HG02610 (cell line): Measurements from ENCODE around the gene ZGPAT.

Experiments
- ATAC-seq: cut with Tn5 transposase; IDR thresholded peaks from one replicate; pipeline ENCODE4 v1.9.1; 2021; ENCODE audit warnings: mild to moderate bottlenecking, moderate library complexity; ENCODE audit not compliant: unreplicated experiment

ZGPAT gene

DNA sequence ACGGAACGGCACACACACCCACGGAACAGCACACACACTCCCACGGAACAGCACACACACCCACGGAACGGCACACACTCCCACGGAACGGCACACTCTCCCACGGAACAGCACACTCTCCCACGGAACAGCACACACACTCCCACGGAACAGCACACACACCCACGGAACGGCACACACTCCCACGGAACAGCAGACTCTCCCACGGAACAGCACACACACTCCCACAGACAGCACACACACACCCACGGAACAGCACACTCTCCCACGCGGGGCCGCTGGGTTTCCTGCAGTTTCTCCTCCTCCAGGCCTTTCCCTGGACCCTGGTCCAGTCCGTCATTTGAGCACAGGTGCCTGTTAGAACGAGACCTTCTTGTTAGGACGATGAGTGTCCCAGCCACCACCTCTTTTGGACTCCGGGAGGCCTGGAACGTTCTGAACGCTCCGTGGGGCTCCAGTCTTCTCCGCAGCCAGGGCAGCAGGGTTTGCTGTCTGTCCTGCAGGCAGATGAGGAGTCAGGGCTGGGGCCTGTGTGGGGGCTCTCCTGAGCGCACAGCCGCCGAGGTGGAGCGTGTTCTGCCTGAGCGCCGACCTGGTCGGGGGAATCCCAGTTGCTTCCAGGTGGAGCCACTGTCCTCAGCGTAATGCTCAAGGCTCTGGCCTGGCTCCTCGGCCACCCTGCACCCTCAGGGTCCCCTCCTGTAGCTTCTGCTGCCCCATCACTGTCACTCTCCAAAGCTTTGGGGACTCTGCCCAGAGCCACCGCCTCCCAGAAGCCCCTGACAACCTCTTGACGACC is 29.0 kb upstream of the ZGPAT start:
- ATAC-seq, result no peak

DNA sequence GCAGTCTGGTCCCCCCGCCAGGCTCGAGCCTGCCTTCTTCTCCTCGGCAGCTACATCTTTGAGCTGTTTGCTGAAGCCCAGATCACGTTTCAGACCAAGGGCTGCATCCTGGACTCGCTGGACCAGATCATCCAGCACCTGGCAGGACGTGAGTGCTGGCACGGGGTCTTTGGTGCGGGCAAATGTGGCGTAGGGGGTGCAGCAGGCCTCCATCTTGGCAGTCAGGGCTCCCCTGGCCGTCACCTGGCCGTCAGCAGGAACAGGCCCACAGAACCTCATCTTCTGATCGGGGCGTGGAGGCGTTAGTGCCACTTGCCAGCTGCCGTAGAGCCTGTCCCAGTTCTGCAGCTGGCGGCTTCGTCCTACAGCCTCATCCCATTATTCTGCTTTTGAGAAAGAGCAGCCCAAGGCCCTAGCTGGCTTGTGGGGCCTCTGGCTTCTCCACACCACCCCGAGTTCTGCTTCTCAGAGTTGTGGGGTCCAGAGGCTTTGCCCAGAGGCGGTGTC is 28.0 kb upstream of the ZGPAT start:
- no peak for ATAC-seq

DNA sequence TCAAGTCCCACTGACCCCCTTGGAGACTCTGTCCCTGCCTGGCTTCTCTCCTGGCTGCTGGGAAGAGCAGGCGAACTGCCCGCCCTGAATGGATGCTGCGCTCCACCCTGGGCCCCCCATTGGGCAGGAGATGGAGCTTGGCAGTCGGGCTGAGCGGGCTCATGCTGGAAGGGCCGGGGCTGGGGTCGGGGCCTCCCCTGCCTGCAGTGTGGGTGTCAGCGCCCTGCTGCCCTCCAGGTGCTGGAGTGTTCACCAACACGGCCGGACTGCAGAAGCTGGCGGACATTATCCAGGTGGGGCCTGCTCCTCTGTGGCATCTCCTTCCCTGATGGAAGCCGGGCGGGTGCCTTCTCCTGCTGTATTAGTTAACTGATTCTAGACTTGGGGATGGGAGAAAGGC is 27.4 kb upstream of the ZGPAT start:
- no peak for ATAC-seq

DNA sequence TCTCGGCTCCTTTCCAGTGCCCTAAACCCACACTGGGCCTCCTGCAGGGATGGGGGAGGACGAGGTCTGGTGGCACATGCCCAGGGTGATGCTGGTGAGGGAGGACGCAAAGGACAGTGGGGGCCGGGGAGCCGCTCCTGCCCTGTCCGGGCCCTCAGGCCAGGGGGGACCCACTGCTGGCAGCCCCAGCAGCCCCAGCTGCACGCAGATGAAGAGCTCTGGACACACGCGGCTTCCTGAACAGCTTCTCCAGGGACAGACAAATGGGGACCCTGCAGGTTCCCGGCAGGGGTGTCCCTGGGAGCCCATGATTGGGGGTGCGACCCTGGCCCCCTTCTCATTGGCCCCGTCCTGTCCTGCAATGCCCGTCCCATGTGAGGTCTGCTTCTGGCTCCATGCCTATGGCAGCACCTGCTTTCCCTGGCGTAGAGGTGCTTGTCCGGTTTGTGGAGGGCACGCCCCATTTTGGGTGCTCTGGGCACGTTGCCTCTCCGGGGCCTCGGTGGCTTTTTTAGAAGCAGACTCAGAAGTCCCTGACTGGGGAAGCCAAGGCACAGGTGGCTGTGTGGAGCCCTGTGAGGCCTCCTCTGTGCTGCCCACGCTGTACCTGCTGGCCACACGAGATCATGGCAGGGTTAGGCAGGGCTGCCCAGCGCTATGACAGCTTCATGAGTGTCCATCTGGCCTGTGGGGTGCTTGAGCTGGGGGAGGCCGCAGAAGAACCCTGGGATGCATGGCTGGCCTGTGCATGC is 26.8 kb upstream of the ZGPAT start:
- ATAC-seq, result no peak

DNA sequence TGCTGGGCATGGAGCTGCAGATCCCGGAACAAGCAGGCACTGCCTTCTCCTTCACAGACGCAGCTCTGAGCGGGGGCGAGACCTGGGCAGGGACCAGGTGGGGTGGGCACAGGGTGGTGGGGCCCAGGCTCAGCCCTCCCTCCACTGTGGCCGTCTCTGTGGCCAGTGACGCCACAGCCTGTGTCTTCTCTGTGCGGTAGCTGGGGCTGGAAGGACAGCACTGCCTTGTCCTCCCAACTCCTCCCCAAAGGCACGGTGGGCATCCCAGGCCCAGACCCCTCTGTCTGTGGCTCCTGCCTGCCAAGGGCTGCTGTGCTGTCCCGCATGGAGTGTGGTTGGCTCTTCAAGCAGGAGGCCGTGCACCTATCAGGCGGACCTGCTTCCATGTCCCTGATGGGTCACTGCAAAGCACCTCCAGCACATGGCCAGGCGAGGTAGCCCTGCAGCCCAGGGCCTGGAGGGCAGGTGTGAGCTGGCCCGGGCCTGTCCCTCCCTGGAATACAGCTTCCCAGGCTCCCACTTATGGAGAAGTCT is 26.2 kb upstream of the ZGPAT start:
- no peak for ATAC-seq

DNA sequence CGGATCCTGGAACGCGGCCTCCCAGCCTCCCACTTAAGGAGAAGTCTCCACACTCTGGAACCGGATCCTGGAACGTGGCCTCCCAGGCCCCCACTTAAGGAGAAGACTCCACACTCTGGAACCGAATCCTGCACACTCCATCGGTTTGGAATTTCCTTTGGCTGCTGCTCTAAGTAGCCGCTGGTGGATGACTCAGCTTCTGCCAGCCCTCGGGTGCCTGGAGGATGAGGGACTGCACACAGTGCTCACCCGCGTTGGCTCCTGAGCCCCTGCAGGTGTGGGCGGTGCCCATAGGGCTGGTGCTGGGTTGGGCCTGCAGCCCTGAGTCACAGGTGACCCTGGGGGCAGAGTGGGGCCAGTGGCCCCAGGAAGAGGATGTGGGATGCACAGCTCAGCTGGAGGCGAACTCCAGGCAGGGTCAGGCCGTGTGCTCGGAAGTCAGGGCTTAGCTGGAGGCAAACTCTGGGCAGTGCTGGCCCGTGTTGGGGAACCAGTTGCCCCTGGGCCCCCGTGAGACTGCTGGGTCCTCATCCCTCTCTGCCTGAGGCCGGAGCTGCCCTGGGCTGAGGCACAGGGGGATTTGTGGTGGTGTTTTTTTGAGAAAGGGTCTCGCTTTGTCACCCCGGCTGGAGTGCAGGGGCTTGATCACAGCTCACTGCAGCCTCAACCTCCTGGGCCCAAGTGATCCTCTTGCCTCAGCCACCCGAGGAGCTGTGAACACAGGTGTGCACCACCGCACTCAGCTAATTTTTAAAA is 25.3 kb upstream of the ZGPAT start:
- no peak for ATAC-seq

DNA sequence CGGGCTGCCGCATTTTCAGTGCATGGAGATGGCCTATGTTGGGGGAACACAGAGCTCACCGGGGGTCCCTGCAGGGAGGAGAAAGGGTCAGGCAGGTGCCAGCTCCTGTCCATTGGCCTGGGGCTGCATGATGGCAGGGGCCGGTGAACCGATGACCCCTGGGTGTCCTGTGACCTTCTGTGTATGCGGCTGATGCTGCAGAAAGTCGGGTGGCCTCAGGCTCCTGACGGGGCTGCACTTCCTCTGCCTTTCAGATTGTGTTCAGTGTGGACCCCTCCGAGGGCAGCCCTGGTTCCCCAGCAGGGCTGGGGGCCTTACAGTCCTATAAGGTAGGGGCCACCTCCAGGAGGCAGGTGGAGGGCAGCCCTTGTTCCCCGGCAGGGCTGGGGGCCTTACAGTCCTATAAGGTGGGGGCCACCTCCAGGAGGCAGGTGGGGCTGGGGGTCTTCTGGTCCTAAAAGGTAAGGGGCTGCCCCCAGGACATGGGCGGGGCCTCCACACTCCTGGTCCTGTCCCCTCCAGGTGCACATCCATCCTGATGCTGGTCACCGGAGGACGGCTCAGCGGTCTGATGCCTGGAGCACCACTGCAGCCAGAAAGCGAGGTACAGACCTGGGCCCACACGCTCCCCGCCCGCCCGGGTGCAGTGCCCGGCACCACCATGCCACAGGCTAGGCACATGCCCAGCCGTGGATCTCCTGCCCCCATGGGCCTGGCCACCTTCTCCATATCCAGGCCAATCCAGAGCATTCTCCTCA is 22.4 kb upstream of the ZGPAT start:
- ATAC-seq, result no peak

DNA sequence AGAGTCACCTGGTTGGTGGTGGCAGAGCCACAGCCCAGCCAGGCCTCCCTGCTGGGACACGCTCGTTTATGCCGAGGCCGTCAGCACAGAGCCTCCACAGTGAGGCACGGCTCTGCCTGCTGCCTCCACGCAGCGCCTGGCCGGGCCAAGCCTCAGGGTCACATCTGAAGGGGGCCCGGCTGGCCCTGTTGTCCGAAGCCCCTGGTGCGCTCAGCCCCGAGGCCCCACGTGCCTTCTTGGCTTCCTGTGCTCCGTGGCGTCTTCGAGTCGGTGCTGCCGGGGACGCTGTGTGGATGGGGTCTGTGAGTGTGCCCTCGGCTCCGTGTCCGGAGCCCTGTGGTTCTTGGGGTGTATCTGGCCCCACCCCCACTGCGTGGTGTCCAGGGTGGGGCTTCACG is 21.7 kb upstream of the ZGPAT start:
- ATAC-seq, result no peak

DNA sequence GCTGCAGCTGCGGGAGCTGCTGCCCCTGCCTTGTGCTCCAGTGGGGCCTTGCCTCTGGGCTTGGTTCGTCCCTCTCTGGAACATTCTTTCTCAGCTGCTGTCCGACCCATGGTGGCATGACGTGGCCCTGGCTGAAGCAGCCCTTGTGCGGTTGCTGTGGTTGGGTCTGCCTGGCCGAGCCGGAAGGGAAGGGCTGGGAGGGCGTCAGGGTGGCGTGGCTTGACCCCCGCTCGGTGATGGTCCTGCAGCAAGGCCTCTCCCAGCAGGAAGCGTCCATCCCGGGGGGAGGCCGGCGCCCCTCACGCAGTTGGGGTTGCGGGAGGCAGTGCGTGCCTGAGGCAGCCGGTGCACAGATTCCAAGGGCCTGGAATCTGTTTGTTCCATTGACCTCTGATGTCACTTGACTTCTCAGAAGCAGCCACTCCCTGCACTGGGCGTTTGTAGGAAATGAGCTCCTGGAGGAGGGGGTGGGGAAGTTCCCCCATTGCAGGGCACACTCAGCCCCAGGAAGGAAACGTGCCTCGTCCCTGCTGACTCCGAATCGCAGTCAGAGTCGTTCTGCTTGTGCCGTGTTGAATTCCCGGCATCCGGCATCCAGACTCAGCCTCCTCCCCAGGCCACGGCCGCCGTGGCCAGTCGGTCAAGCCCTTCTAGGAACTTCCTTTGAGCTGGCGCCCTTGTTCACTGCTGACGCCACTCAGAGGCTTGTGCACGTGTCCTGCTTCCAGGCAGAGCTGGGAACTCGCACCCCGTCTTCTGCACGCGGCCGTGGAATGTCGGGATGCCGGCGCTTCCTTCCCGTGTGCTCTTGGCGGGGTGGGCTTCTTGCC is 21.1 kb upstream of the ZGPAT start:
- ATAC-seq, result no peak

DNA sequence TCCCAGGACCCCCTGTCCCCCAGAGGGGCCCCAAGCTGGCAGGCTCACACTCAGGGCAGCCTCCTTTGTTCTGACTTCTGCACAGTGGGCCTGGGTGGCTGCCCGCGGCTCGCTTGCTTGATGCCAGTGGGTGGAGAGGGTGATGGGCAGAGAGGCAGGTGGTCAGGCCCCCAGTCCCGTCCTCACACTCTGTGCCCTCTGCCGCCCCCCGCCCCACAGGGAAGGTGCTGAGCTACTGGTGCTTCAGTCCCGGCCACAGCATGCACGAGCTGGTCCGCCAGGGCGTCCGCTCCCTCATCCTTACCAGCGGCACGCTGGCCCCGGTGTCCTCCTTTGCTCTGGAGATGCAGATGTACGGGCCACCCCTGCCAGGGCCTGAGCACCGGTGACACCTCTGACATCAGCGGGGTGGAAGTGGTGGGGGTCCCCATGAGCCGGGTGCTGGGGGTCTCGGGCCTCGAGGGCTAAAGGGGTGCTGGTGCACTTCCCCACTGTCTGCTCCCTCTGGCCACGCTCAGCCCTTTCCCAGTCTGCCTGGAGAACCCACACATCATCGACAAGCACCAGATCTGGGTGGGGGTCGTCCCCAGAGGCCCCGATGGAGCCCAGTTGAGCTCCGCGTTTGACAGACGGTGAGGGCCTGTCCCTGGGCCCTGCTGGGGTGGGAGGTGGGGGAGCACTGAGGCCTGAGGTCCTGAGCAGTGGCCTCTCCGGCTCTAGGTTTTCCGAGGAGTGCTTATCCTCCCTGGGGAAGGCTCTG is 20.2 kb upstream of the ZGPAT start:
- no peak for ATAC-seq

DNA sequence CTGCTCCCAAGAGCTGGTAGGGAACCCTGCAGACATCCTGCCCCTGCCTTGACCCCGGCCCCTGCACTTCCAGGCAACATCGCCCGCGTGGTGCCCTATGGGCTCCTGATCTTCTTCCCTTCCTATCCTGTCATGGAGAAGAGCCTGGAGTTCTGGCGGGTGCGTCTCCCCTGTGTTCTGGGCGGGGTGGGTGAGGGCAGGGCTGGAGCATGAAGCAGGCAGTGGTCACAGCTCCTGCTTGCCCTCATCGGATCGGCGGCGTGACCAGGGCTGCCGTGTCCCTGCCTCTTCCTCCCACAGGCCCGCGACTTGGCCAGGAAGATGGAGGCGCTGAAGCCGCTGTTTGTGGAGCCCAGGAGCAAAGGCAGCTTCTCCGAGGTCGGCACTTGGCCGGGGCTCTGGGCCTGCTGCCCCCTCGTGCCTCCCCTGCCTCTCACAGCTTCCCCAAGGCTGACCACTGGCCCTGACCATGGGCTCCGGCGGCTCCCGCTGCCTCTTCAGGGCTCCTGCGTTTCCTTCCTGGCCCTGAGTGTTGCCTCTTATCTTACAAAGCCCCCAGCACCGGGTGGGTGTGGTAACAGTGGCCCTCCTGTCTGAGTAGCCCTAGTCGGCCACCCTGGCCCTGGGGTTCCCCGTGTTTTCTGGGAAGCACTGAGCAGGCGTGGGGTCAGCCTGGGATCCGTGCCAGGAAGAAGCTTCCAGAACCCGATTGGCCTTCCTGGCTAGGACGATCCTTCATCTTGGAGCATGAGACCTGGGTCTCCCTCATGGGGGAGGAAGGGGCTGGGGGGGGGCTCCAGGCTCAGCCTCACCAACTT is 19.4 kb upstream of the ZGPAT start:
- no peak for ATAC-seq

DNA sequence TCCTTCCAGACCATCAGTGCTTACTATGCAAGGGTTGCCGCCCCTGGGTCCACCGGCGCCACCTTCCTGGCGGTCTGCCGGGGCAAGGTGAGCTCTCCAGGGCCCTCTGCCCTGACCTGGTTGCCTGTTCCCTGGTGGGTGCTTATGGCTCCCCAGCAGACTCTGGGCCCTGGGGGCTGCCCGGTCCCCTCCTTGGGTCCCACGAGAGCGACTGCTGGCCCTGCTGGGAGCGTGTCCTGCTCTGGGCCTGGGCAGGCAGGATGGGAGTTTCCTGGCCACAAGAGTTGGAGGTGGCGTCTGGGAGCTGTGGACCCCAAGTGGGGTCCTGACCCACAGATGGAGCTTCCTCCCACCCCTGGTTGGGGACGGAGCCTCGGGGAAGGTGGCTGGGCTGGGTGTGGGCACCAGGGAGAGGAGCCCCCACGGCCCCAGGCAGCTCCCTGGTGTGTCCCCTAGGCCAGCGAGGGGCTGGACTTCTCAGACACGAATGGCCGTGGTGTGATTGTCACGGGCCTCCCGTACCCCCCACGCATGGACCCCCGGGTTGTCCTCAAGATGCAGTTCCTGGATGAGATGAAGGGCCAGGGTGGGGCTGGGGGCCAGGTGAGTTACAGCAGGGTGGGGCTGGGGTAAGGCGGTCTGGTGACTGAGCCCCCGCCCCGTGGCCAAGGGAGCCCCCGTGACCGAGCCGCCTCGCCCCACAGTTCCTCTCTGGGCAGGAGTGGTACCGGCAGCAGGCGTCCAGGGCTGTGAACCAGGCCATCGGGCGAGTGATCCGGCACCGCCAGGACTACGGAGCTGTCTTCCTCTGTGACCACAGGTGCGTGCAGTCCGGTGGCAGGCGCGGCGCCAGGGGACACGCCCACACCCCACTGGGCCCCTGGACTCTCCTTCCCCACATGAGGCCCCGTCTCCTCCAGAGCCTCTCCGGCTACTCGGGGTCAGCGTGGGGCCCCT is 18.5 kb upstream of the ZGPAT start:
- no peak for ATAC-seq

DNA sequence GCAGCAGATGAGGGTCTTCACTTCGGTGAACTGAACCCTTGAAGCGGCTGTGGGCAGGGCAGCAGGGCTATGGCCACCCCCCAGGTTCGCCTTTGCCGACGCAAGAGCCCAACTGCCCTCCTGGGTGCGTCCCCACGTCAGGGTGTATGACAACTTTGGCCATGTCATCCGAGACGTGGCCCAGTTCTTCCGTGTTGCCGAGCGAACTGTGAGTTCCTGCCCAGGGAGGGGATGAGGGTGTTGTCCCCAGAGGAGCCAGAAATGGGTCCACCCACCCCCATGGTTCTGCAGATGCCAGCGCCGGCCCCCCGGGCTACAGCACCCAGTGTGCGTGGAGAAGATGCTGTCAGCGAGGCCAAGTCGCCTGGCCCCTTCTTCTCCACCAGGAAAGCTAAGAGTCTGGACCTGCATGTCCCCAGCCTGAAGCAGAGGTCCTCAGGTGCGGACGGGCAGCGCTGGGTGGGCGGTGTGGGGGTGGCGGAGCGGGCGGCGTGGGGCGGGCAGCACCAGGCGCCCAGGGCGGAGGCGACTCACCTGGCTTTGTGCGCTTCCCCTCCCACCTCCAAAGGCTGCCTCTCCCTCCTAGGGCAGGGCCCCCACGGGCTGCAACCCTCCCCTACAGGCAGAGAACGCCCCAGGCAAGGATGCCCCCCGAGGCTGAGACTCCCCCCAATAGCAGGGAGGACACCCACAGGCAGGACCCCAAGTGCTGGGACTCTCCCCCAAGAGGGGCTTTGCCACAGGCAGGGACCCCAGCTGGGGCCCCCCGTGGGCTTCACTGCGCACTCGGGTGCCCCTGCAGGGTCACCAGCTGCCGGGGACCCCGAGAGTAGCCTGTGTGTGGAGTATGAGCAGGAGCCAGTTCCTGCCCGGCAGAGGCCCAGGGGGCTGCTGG is 17.6 kb upstream of the ZGPAT start:
- ATAC-seq, result no peak

DNA sequence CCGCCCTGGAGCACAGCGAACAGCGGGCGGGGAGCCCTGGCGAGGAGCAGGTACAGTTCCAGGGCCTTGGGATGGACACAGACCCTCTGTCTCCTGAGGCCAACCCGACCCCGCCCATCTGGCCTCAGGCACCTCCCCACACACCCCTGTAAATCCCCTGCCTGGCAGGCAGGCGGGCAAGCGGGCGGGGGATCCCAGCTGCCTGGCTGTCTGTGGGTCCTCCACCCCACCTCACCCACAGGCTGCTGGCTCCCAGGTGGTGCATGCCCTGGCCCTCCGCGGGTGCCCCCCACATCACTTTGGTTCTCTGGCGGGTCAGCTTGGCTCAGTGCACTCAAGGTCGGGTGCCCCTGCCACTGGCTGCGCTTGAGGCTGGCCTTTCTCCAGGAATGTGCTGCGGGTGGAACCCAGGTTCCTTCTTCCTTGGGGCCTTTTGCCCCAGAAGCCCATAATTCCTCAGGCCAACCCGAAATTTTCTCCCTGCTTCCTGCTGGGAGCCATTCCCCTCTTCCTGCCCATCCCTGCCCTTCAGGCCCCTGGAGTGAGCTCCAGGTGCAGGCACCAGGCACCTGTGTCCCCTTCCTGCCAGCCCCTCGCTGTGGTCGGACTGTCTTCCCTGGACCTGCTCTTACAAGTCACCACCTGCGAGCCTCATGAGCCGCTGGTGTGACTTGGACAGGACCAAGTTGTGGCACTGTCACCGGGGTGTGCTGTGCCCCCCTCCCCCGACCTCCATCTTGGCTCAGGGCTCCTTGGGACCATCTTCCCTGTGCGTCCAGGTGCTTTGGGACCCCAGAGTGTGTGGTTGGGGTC is 16.7 kb upstream of the ZGPAT start:
- ATAC-seq, result no peak
